ENCODE data around the gene FAIM2. TPM values are rescaled to one million over a fixed set of nuclear protein-coding genes. Genes with fewer than 3 reads are reported as not detected.

The FAIM2 gene
- total RNA-seq, 1 experiment from 2014 or later: not detected

- CTCF ChIA-PET: interaction anchor here (5.0 kb wide), 1 partner anchor 74 kb away, joined by 18 read pairs; no protein-coding TSS in a partner anchor
- Mint-ChIP-seq H3K36me3 (ENCODE audit: insufficient read depth, unreplicated experiment) (no peaks in the 10 kb centered on the region), H3K4me1 (ENCODE audit: low read depth, unreplicated experiment) (peaks cover 10% of the 10 kb centered on the region), H3K27me3 (ENCODE audit: unreplicated experiment) (no peaks in the 10 kb centered on the region), H3K4me3 (ENCODE audit: low read depth, unreplicated experiment) (no peak overlapping the region), H3K27ac (ENCODE audit: unreplicated experiment) (no peak overlapping the region), H3K9me3 (ENCODE audit: low read depth, unreplicated experiment) (no peaks in the 10 kb centered on the region)
- no peak for TF ChIP-seq CTCF (IDR thresholded peaks at IDR 0.05; ENCODE audit: unreplicated experiment)
- no TSS peak for BruUV-seq (replicated peaks)
- DNase-seq: no peak
- intact Hi-C loops (cut with micrococcal nuclease; ENCODE audit: unreplicated experiment): no loop called here
Measured at GRCh38 chr12:49871263-49871561, 32.5 kb downstream of the FAIM2 start.

GRCh38 chr12:49870501-49871262 lies 33.0 kb downstream of the FAIM2 start:
- H3K4me1 Mint-ChIP-seq (ENCODE audit: low read depth, unreplicated experiment): peaks cover 10% of the 10 kb centered on the region
- peaks cover under 1% of the 10 kb centered on the region for H3K27me3 Mint-ChIP-seq (ENCODE audit: unreplicated experiment)
- no peak overlapping the region for H3K27ac Mint-ChIP-seq (ENCODE audit: unreplicated experiment)
- TF ChIP-seq CTCF (IDR thresholded peaks at IDR 0.05; ENCODE audit: unreplicated experiment): no peak
- no peaks in the 10 kb centered on the region for H3K36me3 Mint-ChIP-seq (ENCODE audit: insufficient read depth, unreplicated experiment)
- CTCF ChIA-PET: interaction anchor here (5.0 kb wide), 1 partner anchor 75 kb away, joined by 18 read pairs; no protein-coding TSS in a partner anchor
- no TSS peak for BruUV-seq (replicated peaks)
- no peaks in the 10 kb centered on the region for H3K9me3 Mint-ChIP-seq (ENCODE audit: low read depth, unreplicated experiment)
- DNase-seq: no peak
- H3K4me3 Mint-ChIP-seq (ENCODE audit: low read depth, unreplicated experiment): no peak overlapping the region
- intact Hi-C loops (cut with micrococcal nuclease; ENCODE audit: unreplicated experiment): no loop called here

- H3K27ac Mint-ChIP-seq (ENCODE audit: unreplicated experiment): no peak overlapping the region
- TF ChIP-seq CTCF (IDR thresholded peaks at IDR 0.05; ENCODE audit: unreplicated experiment): no peak
- no TSS peak for BruUV-seq (replicated peaks)
- CTCF ChIA-PET: interaction anchor here (1.2 to 5.0 kb wide), 2 partner anchors 76 to 200 kb away, joined by 4 to 18 read pairs; no protein-coding TSS in a partner anchor
- H3K27me3 Mint-ChIP-seq (ENCODE audit: unreplicated experiment): peaks cover 8% of the 10 kb centered on the region
- H3K4me1 Mint-ChIP-seq (ENCODE audit: low read depth, unreplicated experiment): peaks cover 10% of the 10 kb centered on the region
- intact Hi-C loops (cut with micrococcal nuclease; ENCODE audit: unreplicated experiment): loop anchor here (5.0 to 10.0 kb wide), 2 partner anchors 185 to 202 kb away; partner anchors contain the start of gene ASIC1
- no peak overlapping the region for H3K4me3 Mint-ChIP-seq (ENCODE audit: low read depth, unreplicated experiment)
- H3K9me3 Mint-ChIP-seq (ENCODE audit: low read depth, unreplicated experiment): no peaks in the 10 kb centered on the region
- no peaks in the 10 kb centered on the region for H3K36me3 Mint-ChIP-seq (ENCODE audit: insufficient read depth, unreplicated experiment)
- no peak for DNase-seq
Measured at GRCh38 chr12:49869816-49870500, 33.7 kb downstream of the FAIM2 start.

GRCh38 chr12:49868952-49869815 lies 34.5 kb downstream of the FAIM2 start:
- Mint-ChIP-seq H3K36me3 (ENCODE audit: insufficient read depth, unreplicated experiment) (no peaks in the 10 kb centered on the region), H3K27ac (ENCODE audit: unreplicated experiment) (no peak overlapping the region), H3K4me3 (ENCODE audit: low read depth, unreplicated experiment) (no peak overlapping the region), H3K4me1 (ENCODE audit: low read depth, unreplicated experiment) (peaks cover 10% of the 10 kb centered on the region), H3K9me3 (ENCODE audit: low read depth, unreplicated experiment) (no peaks in the 10 kb centered on the region), H3K27me3 (ENCODE audit: unreplicated experiment) (peaks cover 16% of the 10 kb centered on the region)
- CTCF ChIA-PET: interaction anchor here (1.2 to 5.0 kb wide), 2 partner anchors 76 to 201 kb away, joined by 4 to 18 read pairs; no protein-coding TSS in a partner anchor
- BruUV-seq (replicated peaks): no TSS peak
- no peak for DNase-seq
- intact Hi-C loops (cut with micrococcal nuclease; ENCODE audit: unreplicated experiment): loop anchor here (5.0 to 10.0 kb wide), 2 partner anchors 186 to 203 kb away; partner anchors contain the start of gene ASIC1
- no peak for TF ChIP-seq CTCF (IDR thresholded peaks at IDR 0.05; ENCODE audit: unreplicated experiment)
